ENCODE measurements around the gene CDH4. TPM values are rescaled to one million over a fixed set of nuclear protein-coding genes. Genes with fewer than 3 reads are reported as not detected.

CDH4 gene
- total RNA-seq, 1 donor: 0.18 TPM

- TF ChIP-seq CTCF (IDR thresholded peaks at IDR 0.05; ENCODE audit: insufficient read depth, low read length): no peak
- DNase-seq (ENCODE audit: low read depth): no peak
- H3K4me3 ChIP-seq (ENCODE audit: low read depth, low read length): no peak overlapping the region
Measured at GRCh38 chr20:61835791-61836350, 583.8 kb downstream of the CDH4 start.

GRCh38 chr20:61837200-61837599, 585.1 kb downstream of the CDH4 start:
- no peak for TF ChIP-seq CTCF (IDR thresholded peaks at IDR 0.05; ENCODE audit: insufficient read depth, low read length)
- no peak overlapping the region for H3K4me3 ChIP-seq (ENCODE audit: low read depth, low read length)
- no peak for DNase-seq (ENCODE audit: low read depth)

- DNase-seq (ENCODE audit: low read depth): no peak
- no peak overlapping the region for H3K4me3 ChIP-seq (ENCODE audit: low read depth, low read length)
- no peak for TF ChIP-seq CTCF (IDR thresholded peaks at IDR 0.05; ENCODE audit: insufficient read depth, low read length)
Measured at GRCh38 chr20:61839223-61839911, 587.3 kb downstream of the CDH4 start.

GRCh38 chr20:61839912-61840778, 588.1 kb downstream of the CDH4 start:
- no peak for DNase-seq (ENCODE audit: low read depth)
- TF ChIP-seq CTCF (IDR thresholded peaks at IDR 0.05; ENCODE audit: insufficient read depth, low read length): no peak
- no peak overlapping the region for H3K4me3 ChIP-seq (ENCODE audit: low read depth, low read length)

- H3K4me3 ChIP-seq (ENCODE audit: low read depth, low read length): no peak overlapping the region
- no peak for DNase-seq (ENCODE audit: low read depth)
- TF ChIP-seq CTCF (IDR thresholded peaks at IDR 0.05; ENCODE audit: insufficient read depth, low read length): no peak
Measured at GRCh38 chr20:61840779-61841455, 588.9 kb downstream of the CDH4 start.

GRCh38 chr20:61841551-61841950, 589.5 kb downstream of the CDH4 start:
- DNase-seq (ENCODE audit: low read depth): no peak
- TF ChIP-seq CTCF (IDR thresholded peaks at IDR 0.05; ENCODE audit: insufficient read depth, low read length): no peak
- no peak overlapping the region for H3K4me3 ChIP-seq (ENCODE audit: low read depth, low read length)
